DMS 273 (cell line): ENCODE measurements around the gene RNF181.
A peak's percentile ranks its signal among the peaks of the same experiment; 100 is the strongest.
"Not testable (repeated sequence)": the region's sequence is repeated elsewhere in the genome, so short reads cannot be mapped to it uniquely, and the experiment has no call there.

Experiments
- DNase-seq: peaks from one replicate; lab custom pipeline; 2025; ENCODE audit not compliant: unreplicated experiment; lab: John Stamatoyannopoulos, UW

Gene RNF181, protein sequence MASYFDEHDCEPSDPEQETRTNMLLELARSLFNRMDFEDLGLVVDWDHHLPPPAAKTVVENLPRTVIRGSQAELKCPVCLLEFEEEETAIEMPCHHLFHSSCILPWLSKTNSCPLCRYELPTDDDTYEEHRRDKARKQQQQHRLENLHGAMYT

DNA sequence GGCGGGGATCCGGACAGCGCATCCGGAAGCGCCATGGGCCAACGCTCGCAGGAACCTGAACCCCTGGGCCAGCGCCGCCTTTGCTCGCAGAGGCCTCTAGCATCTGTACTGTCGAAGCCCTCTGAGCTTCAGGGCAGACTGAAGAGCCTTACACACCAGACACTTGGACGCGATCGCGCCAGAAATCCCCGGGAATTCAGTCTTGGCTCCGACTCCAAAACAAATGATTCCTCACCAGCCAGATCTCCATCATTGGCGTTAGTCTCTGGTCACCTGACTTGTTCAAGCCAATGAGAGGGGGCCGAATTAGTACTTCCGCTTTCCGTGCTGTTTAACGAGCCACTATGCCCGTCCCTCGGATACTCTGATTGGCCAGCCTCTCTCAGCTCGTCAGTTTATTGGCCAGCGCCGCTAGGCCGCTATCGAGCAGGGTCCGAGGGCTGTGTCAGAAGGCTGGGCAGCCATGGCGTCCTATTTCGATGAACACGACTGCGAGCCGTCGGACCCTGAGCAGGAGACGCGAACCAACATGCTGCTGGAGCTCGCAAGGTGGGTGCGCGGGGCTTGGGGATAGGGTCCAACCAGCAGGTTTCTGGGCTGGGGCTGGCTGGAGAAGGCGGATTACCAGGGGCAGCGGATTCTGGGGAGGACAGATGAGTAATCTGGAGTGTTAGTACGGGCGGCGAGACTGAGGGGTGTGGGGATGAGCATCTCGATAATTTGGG is at the start of gene RNF181:
Gene RNF181 (plus strand): TSS at position 445 of the 725 bp plus-strand sequence. CDS start 19 bp downstream, at position 464.
- peak; percentile 99 for DNase-seq

DNA sequence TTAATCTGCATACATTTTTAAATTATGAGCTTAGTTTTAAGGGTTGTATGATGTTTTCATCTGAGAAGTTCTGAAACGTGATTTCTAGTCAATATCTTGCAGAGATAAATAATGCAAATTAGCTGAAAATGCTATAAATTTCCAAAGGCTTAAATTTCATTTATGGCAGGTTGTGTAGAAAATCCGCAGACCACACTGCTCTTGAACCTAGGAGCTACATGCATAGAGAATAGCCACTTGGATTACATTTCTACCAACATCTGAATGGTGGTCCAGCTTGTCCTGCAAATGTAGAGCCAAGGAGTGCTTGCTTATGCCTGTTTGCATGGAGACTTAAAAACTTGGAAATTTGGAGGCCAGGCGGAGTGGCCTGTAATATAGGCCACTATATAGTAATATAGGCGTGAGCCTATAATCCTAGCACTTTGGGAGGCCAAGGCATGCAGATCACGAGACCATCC is 49.7 kb upstream of the RNF181 start:
- DNase-seq, result peak; percentile 86

DNA sequence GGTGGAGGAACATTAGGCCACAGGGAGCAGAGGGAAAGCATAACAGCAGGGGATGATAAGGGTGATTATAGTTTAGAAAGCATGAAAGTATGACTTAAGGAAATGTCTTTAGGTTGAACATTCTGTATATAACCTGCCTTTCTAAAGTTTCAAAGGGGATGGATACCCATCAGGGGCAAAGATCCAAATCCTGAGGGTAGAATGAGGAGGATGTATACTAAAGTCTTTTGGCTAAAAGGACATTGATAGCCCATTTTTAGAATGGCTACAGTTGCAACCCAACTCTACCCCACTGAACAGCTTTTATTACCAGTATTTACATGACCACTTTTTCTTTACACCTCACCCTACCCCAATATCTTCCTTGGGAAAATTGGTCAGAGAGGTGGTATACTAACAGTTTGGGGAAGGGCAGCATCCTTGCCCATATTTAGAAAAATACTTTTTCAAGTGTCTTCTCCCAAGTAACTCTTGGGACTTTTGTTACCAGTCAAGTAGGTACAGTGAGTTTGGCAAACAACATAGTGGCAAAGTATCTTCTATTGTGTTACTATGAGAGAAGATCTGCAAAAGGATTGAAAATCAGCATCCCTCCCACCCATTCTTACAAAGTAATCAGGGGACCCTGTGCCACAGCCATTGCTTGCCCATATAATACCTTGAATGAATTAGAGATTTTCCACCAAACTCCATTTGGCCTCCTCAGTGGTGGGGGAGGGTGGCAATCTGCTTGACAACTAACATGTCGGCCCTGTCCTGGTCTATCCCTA is 48.3 kb upstream of the RNF181 start:
- DNase-seq, result peak; percentile 84

DNA sequence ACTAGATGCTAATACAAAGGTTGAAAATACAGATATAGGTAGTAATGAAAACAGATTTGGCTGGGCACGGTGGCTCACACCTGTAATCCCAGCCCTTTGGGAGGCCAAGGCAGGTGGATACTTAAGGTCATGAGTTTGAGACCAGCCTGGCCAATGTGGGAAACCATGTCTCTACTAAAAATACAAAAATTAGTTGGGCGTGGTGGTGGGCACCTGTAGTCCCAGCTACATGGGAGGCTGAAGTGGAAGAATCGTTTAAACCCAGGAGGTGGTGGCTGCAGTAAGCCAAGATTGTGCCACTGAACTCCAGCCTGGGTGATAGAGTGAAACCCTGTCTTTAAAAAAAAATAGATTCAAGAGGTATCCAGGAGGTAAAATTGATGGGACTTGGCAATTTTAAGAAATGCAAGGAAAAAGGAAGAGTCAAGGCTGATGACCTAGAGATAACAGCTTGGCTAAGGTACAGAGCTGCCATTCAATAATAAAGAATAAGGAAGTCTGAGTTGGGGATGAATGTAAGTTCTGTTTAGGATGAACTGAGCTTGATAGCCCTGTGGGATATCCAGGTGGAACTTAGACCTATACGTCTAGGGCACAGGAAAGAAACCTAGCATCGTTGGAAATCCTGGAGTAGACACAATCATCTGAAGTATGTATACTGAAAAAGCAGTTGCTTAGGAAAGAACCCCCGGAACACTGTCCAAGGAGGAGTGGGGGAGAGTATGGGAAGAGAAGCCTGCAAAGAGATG is 47.5 kb upstream of the RNF181 start:
- DNase-seq, result peak; percentile 38

DNA sequence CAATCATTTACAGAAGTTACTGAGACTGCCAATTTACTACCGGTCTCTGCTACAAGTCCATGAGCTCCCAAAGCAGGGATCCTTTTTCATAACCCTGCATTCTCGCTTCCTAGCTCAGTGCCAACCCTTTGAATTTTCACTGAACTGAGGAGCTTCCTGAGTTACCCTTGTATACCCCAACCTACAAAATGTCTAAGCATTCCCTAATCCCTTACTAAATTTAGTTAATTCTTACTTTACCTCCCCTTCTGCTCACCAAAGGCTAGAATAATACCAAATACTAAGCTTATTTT is 47.0 kb upstream of the RNF181 start:
- DNase-seq, result no peak

DNA sequence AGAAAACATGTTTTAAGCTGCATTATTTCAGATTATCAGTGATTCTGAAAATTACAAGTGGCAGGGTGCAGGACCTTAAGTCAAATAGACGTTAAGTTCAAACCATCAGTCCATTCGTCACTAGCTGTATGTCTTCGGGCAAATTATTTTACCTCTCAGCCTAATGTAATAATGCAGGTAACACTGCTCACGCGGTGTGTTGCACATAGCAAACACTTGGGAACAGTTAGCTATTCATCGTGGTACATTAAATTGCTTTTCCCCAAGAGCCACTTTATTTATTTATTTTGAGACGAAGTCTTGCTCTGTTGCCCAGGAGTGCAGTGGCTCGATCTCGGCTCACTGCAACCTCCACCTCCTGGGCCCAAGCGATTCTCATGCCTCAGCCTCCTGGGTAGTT is 46.5 kb upstream of the RNF181 start:
- no peak for DNase-seq

DNA sequence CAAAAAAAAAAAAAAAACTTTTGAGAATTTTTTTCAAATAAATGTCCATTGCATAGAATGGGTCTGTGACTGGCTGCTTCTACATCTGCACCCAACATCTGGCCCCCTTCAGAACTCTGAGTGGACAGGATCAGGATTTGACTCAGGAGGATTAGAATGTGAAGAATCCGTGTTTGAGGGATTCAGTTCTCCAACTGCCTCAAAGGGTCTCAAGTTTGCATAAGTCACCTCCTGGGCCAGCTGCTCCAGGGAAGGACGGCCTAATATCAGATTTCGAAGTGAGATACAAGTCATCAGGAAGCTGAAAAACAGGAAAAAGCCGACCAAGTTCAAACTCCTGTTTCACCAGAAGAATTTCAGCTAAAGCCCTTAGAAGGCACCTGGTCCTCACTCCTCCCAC is 45.7 kb upstream of the RNF181 start:
- peak; percentile 47 for DNase-seq

DNA sequence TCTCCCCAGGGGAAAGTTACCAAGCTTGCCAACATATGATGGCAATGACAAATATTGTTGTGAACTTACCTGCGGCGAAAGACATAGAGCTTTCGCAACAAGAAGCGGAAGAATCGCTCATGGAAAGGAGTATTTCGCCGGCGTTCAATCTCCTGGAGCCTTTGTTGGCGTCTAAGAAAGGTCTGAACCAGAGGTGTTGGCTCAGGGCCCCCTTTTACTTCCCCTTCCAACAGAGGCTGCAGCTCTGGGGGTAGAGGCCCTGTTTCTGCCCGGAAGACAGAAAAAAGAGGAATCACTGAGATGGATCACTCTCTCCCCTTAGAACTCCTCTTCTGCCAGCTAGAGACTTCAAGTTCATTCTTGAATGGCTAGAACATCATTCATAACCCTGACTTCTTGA is 45.1 kb upstream of the RNF181 start:
- no peak for DNase-seq

DNA sequence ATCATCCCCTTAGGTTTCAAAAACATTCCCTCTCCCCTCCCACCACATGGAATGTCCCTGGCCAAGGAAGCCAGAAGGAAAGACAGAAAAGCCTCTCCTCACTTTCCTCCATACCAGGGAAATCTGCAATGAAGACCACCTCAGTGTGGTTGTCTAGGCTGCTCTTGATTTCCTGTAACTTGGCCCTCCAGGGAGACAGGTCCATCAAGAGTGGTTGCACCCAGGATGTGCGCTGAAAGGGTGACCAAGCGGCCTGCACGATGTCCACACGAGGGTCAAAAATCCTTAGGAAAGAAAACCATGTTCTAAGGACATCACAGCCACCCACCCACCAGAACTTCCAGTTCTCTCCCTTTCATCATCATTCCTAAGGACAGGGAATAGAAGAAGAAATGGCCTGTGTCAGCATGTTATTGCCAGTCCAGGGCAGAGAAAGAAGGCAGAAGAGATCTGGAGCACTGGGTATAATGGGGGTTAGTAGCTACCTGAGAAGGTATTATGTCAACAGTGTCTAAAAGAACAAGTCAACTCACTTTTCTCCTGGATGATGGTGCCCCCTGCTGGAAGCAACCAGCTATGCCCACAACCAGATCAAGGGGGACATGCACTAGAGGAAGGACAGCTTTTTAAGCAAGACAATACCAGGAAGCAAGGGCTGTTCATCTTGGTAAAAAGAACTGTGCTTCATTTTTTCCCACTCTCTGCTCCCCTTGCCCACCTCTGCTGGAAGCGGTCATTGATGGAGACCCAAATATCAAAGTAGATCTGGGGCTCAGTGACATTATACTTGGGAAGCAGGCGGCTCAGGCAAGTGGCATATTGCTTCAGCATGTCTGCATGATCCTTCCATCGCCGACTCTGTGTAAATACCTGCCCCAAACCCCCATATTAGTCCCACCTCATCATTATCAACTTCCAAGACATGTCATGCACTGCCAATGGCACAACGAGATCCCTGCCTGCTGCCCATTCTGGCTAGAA is 43.6 kb upstream of the RNF181 start:
- DNase-seq, result peak; percentile 88

DNA sequence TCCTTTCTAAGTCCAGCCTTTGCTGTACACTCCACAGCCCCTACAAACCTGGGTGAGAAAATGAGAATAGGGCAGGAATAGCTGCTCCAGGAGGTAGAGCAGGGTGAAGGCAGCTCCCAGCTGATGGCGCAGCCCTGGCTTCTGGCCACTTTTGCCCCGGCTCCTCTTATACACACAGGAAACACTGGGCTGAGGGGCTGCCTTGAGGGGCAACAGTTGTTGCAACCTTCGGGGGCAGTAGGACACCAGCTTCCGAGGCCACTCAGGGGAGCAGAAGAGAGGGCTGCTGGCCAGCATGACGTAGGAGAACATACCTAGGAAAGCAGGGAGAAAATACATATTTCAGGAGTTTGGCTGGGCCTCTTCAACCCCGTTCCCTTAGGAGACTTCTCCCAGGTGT is 42.4 kb upstream of the RNF181 start:
- no peak for DNase-seq

DNA sequence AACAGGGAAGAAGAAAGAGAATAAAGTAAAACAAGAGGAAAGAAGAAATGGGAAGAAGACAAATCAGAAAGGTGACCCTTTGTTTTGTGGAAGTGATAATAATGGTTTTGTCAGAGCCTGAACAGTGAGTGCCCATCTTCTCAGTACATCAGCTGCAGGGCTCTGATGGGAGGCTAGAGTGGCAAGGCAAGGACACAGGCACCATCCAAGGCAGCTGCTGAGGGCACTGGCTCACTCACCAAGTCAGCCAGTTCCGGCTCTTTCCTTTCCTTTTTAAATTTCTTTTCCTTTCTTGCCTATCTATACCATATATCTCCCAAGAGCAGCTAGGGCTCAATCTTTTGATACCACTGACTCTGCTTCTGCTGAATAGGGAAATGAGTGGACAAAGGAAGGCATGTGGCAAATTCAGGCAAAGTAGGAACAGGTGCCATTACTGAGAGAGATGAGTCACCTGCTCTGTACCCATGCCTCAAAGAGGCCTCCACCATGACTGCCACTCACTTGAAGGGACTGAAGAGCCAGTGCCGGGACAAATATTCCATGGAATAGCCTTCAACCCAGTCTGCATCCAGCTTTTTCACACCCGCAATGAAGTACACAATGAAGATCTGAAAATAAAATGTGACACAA is 40.4 kb upstream of the RNF181 start:
- no peak for DNase-seq

DNA sequence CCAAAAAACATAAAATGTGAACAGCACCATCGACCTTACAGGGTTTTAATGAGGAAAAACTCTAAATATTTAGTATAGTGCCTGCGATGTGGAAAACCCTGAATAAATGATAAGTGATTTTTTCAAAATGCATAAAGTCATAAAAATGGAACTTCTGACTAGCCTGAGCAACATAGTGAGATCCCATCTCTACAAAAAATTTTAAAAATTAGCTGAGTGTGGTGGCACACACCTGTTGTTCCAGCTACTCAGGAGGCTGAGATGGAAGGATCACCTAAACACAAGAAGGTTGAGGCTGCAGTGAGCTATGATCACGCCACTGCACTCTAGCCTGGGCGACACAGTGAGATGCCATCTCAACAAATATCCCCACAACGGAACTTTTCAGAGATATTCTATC is 38.4 kb upstream of the RNF181 start:
- no peak for DNase-seq

DNA sequence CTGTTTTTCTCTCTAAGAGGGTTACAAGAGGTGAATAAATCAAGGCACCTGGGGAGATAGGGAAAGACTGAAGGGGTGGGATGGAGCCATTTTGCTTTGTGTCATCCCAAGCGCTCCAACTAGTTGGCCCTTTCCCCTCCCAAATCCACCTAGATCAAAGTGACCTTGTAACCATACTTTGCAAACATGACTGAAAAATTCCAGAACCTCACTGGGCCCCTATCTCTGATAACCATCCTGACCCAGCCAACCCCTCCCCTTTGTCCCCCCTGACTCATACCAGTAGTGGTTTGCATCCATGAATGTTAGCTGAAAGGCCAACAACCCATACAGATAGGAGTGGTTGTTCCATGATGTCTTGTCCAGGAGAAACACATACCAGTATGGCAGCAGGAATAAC is 37.4 kb upstream of the RNF181 start:
- no peak for DNase-seq

DNA sequence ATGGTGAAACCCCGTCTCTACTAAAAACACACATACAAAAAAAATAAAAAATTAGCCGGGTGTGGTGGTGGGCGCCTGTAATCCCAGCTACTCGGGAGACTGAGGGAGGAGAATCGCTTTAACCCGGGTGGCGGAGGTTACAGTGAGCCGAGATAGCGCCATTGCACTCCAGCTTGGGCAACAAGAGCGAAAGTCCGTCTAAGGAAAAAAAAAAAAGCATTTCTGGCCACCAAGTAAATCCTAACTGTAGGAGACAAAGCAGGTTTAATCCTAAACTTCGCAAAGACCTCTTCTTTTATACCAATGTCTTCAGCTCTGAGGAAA is 35.2 kb upstream of the RNF181 start:
- not testable (repeated sequence) for DNase-seq

DNA sequence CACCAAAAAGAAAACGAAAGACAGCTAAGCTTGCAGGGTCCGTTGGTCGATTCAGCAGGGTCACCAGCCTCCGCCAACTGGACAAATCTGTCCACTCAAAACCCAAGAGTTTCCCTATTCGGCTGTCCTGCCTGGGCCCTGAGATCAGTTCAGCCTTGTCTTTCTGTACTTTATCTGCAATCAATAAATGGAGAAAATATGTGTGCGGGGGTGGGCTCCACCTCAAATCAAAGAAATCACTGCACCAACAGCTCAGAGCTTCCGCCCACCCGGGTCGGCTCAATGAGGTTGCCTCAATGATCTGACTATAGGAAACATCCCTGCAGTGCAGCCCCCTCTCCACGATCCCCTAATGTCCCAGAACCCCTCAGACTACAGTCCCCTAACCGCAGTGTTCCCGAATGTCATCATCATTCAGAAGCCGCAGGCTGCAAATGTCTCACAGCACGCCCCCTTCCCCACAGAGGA is 34.7 kb upstream of the RNF181 start:
- DNase-seq, result no peak

DNA sequence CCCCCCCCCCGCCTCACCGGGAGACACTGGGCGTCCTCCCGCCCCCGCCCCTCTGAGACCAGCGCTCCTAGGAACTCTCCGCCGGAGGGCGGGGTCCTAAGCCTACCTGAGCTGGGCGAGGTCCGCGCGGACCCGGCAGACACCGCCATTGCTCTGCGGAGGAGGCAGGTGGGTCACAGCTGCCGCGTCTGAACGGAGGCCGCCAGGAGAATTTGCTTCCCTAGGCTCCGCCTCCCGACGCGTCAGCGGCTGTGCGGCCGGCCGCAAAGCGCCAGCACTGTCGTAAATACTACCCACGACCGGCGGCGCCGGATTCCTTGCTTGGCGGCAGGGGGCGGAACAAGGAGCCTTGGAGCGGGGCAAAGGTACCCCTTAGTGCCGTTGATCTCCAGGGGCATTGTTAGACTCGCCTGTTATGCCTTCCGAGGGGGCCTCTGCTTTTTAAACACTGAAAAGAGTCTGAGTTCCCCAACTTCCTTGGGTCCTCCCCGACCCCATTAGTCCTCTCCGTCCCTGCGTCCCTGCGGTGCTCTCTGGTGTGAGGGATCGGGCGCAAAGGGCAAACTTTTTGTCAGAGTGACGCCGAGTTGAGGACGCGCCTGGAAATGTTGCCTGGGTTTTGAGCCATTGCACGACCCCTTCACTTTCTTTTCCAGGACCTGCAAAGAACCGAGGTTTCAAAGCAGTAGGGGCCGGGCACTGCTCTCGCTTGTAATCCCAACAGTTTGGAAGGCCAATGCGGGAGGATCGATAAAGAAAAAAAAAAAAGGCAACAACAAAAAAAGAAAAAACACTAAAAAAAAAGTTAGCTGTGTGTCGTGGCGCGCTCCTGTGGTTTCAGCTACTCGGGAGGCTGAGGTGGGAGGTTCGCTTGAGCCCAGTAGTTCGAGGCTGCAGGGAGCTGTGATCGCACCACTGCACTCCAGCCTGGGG is 34.0 kb upstream of the RNF181 start, which contains the start of gene GGCX:
Gene GGCX (minus strand): TSS at position 214 of the 933 bp plus-strand sequence. CDS start 65 bp downstream, at position 149.
- peak; percentile 99 for DNase-seq

DNA sequence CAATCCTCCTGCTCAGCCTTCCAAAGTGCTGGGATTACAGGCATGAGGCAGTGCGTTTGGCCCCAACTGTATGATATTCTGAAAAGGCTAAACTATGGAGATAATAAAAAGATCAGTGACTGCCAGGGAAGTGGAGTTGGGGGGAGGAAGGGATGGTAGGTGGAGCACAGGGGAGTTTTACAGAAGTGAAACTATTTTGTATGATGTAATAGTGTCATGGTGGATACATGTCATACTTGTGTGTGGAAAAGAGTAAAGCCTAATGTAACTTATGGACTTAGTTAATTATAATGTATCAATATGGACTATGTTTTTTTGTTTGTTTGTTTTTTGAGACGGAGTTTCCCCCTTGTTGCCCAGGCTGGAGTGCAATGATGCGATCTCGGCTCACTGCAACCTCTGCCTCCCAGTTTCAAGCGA is 31.4 kb upstream of the RNF181 start:
- DNase-seq, result no peak

DNA sequence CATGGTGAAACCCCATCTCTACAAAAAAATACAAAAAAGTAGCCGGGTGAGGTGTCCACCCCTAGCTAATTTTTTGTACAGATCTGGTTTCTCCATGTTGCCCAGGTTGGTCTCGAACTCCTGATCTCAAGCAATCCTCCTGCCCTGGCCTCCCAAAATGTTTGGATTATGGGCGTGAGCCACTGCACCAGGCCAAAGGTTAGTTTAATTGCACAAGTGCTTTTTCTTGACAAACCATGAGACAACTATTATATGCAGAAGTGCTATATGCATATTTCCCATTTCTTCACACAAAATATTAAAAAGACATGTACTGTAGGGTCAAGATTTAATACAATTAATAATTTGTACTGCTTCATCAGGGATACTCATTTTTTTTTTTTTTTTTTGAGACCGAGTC is 29.3 kb upstream of the RNF181 start:
- DNase-seq, result no peak

DNA sequence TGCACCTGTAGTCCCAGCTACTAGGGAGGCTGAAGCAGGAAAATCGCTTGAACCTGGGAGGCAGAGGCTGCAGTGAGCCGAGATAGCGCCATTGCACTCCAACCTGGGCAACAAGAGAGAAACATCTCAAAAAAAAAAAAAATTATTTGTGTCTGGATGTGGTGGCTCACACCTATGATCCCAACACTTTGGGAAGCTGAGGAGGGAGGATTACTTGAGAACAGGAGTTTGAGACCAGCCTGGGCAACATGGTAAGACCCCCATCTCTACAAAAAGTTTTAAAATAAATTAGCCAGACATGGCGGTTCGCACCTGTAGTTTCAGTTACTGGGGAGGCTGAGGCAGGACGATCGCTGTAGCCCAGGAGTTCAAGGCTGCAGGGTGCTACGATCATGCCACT is 19.8 kb upstream of the RNF181 start:
- no peak for DNase-seq
